ENCODE measurements around the gene AGBL1. TPM values are rescaled to one million over a fixed set of nuclear protein-coding genes. Genes with fewer than 3 reads are reported as not detected.
A peak's percentile ranks its signal among the peaks of the same experiment; 100 is the strongest.
"Not testable (repeated sequence)": the region's sequence is repeated elsewhere in the genome, so short reads cannot be mapped to it uniquely, and the experiment has no call there.

Gene AGBL1
- total RNA-seq, 1 donor from 2014 or later, result 1.2 TPM

GRCh38 chr15:86082619-86083380 lies 3.1 kb downstream of the AGBL1 start:
- DNase-seq (ENCODE audit: low spot score in 2 of 2) (peak; percentile 13 to 40), FAIRE-seq (no peak)

GRCh38 chr15:86087808-86088207 lies 8.1 kb downstream of the AGBL1 start:
- no peak for DNase-seq (ENCODE audit: low spot score in 2 of 2)
- FAIRE-seq, result no peak

DNA sequence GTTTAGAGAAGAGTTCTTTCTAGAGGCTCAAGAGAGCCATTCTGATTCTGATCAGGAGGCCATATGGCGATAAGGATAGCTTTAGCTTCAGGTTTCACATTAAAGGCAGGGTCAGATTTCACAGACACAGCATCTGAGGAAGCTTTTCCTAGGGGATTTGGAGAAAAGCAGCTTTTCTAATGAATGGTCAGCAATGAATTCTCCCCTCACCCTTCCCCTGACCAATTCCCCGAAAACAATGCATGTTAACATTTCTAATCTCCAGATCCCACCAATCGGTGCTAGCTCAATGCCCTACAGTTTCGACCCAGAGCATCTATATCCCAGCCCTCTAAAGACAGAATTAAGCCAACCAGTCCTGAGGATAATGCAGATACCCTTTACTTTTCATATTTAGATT lies 9.8 kb downstream of the AGBL1 start:
- no peak for DNase-seq (ENCODE audit: low spot score in 2 of 2)
- FAIRE-seq, result no peak

DNA sequence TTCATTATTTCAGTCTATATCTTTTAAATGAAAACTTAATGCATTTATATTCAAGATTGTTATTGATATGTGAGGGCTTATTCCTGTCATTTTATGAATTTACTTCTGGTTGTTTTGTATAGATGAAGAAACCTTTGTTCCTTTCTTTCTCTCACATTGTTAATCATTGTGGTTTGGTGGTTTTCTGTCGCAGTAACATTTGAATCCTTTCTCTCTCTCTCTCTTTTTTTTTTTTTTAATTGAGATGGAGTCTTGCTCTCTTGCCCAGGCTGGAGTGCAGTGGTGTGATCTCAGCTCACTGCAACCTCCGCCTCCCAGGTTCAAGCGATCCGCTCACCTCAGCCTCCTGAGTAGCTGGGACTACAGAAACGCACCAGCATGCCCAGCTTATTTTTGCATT lies 22.1 kb downstream of the AGBL1 start:
- no peak for DNase-seq (ENCODE audit: low spot score in 2 of 2)
- FAIRE-seq, result no peak

- no peak for DNase-seq (ENCODE audit: low spot score in 2 of 2)
- FAIRE-seq, result no peak
Measured at GRCh38 chr15:86103825-86104224, 24.2 kb downstream of the AGBL1 start.

GRCh38 chr15:86106306-86106705 lies 26.6 kb downstream of the AGBL1 start:
- DNase-seq (ENCODE audit: low spot score in 2 of 2) (no peak), FAIRE-seq (no peak)

GRCh38 chr15:86115145-86115801 lies 35.6 kb downstream of the AGBL1 start:
- no peak for FAIRE-seq
- DNase-seq (ENCODE audit: low spot score in 2 of 2), result no peak

GRCh38 chr15:86121568-86122225 lies 42.0 kb downstream of the AGBL1 start:
- DNase-seq (ENCODE audit: low spot score in 2 of 2), result no peak

GRCh38 chr15:86122691-86123391 lies 43.2 kb downstream of the AGBL1 start:
- DNase-seq (ENCODE audit: low spot score in 2 of 2); FAIRE-seq: not testable (repeated sequence)

More at GRCh38 chr15:86121568-86122225, 42.0 kb downstream of the AGBL1 start:
- FAIRE-seq, result no peak

- DNase-seq (ENCODE audit: low spot score in 2 of 2), result no peak
- no peak for FAIRE-seq
Measured at GRCh38 chr15:86125775-86126174, 46.1 kb downstream of the AGBL1 start.

- DNase-seq (ENCODE audit: low spot score in 2 of 2), result no peak
- no peak for FAIRE-seq
Measured at GRCh38 chr15:86127547-86127946, 47.9 kb downstream of the AGBL1 start.

GRCh38 chr15:86135041-86135440 lies 55.4 kb downstream of the AGBL1 start:
- DNase-seq (ENCODE audit: low spot score in 2 of 2), result no peak
- no peak for FAIRE-seq

DNA sequence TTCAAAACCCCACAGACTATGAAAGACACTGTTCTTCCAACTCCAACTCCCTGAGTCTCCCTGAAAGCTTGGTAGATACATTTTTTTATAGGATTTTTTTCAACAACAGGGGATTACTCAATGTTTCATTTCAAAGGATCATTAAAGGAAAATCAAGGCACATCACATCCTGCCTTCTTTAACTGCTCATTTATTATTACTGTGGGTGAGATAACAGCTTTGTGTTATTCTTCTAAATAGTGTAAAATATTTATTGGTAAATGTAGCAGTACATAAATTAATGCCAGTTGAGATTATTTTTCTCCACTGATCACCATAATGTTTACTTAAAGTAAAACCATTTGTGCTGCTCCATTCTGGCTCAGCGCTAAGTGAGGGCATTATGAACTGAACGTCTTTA lies 57.2 kb downstream of the AGBL1 start:
- DNase-seq (ENCODE audit: low spot score in 2 of 2) (no peak), FAIRE-seq (no peak)

GRCh38 chr15:86138798-86139197 lies 59.1 kb downstream of the AGBL1 start:
- FAIRE-seq (no peak), DNase-seq (ENCODE audit: low spot score in 2 of 2) (no peak)

- FAIRE-seq (no peak), DNase-seq (ENCODE audit: low spot score in 2 of 2) (no peak)
Measured at GRCh38 chr15:86139828-86140227, 60.2 kb downstream of the AGBL1 start.

GRCh38 chr15:86154705-86155104 lies 75.0 kb downstream of the AGBL1 start:
- no peak for FAIRE-seq

GRCh38 chr15:86155551-86155950 lies 75.9 kb downstream of the AGBL1 start:
- FAIRE-seq (no peak), DNase-seq (ENCODE audit: low spot score in 2 of 2) (no peak)

More at GRCh38 chr15:86154705-86155104, 75.0 kb downstream of the AGBL1 start:
- DNase-seq (ENCODE audit: low spot score in 2 of 2), result no peak

- FAIRE-seq (no peak), DNase-seq (ENCODE audit: low spot score in 2 of 2) (no peak)
Measured at GRCh38 chr15:86157606-86158293, 78.1 kb downstream of the AGBL1 start.

- FAIRE-seq (no peak), DNase-seq (ENCODE audit: low spot score in 2 of 2) (no peak)
Measured at GRCh38 chr15:86159468-86159867, 79.8 kb downstream of the AGBL1 start.

- DNase-seq (ENCODE audit: low spot score in 2 of 2) (no peak), FAIRE-seq (no peak)
Measured at GRCh38 chr15:86161250-86161649, 81.6 kb downstream of the AGBL1 start.

All from frontal cortex (tissue), 4 donors.